HCEC 1CT (cell line): ENCODE data around the gene RGS8.

Experiments
- DNase-seq: peaks from one replicate; pipeline ENCODE4 v3.0.0-alpha.2; 2017

Gene RGS8, protein sequence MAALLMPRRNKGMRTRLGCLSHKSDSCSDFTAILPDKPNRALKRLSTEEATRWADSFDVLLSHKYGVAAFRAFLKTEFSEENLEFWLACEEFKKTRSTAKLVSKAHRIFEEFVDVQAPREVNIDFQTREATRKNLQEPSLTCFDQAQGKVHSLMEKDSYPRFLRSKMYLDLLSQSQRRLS

DNA sequence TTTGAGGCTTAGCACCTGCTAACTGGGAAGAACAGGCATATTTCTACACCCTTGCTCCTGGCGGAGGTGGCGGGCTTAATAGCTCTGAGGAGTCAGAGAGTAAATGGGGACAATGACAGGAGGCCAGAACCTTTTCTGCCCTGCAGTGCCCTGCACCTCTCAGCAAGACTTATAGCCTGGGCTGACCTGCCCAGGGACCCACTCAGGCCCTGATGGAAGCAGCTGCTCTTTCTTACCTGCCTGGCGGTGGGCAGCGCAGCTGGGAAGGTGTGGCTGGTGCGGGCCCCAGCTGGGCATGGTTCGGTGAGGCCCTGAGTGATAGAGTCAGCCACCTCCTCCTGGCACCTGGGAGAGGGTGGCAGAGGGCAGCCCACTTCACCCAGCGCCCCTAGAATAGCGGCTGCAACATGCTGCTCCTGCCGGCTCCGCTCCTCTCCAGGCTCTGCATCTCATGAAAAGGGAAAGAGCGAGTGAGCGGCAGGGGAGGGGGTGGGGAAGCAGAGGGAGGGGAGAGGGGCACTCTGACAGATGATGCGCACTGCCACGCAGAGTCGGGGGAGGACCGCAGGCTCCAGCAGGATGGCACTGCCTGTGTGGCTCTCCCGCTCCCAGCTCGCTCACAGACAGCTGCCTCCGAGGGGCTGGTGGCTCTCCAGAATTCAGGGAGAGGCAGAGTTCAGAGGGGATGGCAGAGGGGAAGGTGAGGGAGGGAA is at the start of gene RGS8:
RGS8 (minus strand) TSS at position 472 of the 713 bp plus-strand sequence. CDS start 14,938 bp downstream, outside the sequence.
- no peak for DNase-seq

DNA sequence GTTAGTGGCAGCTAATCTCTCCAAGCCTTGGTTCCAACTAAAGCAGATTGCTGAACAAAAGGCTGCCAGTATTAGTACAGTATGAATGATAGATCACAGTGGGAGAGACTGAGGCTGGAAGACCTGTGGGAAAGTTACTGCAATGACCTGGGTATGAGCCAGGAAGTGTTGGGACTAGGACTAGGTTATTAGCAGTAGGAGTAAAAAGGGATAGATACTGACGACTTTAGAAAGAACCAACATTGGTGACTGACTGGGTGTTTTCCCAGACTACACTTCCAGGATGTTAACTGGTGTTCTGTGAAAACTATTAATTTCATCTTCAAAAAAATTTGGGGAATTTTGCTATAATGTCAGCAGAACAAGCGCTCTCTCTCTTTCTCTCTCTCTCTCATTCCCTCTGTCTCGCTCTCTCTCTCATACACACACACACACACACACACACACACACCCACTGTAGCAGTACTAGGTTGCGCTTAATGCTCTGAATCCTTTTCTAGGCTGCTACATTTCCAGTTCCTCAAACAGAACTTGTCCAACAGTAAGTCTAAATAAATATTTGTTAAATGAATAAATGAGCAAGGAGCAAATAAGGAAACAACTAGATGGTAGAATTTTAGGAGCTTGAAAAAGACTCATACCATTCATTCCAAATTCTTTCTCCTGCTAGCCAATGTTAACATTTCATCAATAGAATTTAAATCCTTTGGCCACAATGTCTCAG is 47.6 kb upstream of the RGS8 start:
- DNase-seq: no peak

DNA sequence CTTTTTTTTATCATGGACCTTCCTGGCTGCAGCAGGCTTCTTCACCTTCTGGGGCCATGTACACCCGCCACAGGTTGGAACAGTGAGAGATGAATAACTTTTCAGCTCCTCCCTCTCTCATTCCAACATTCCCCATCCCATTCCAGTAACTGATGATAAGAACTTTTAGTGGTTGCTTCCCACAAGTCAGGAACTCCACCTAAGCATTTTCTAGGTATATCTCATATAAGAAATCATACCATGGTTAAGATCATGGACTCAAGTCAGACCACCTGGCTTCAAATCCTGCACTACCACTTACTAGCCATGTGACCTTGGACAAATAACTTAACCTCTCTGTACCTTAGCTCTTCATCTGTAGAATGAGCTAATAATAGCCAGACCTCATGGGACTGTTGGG is 42.5 kb upstream of the RGS8 start:
- DNase-seq: no peak

DNA sequence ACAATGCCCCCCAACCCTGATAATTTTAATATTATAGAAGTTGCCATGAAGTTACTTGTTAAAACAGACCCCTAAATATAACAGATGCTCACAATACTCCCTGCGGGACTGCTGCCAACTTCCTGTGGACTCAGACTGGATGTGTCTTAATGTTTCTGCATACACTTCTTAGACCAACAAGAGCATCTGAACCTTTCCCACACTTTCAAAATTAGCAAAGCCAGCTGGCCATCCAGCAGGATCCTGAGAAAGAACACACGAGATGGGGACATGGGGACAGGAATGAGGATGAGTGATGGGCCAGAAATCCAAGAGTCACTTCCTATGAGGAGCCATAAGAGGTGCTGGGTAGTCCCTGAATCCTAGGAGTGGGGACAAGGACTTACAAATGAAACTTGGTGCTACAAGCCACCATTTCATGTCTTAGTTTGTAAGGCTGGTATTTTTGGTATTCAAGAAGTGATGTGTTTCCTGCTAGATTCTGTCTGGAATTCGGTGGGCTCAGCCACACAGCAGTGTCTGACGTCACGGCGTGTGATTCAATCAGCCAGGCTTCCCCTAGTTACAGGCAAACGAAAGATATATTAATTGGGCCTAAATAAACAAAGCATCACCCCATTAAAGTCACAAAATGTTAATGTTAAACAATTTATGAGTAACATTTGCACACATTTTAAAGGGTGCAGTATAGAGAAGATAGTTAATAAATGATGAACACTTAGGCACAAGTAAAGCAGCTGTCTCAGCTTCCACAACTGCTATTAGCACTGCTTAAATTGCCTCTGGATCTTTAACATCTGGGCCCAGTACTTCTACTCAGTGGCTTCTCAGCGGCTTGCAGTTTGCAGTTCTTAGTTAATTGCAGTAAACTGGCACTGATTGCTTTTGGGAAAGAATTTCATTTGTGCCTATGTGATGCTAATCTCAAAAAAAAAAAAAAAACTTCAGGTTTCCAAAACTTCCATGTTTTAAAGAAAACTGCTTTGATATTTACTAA is 41.2 kb upstream of the RGS8 start:
- no peak for DNase-seq

DNA sequence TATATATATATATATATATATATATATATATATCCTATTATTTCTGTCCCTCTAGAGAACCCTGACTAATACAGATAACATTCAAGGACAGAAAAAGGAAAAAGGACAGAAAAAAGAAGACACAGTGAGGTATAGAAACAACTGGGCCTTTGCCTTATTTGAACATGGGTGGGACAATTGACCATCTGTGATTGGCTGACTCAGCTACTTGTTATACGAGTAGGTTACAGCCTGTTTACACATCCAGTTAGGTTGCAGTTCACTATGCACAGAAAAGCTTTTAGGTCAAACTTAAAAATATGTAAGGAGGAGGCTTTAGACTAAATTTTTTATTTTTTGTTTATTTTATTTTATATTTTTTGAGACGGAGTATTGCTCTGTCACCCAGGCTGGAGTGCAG is 39.8 kb upstream of the RGS8 start:
- DNase-seq: no peak

DNA sequence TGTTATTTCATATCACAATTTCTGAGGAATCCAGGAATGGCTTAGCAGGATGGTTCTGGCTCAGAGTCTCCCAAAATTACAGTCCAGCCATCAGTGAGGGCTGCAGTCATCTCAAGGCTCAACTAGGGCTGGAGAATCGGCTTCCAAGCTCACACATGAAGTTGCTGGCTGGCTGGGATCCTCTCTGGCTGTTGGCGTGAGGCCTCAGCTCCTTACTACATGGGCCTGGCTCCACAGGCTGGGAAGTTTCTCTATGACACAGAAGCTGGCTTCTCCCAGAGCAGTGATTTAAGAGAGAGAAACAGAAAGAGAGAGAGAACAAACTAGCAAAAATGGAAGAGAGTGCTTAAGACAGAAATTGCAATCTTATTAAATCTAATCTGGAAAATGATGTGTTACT is 38.8 kb upstream of the RGS8 start:
- no peak for DNase-seq

DNA sequence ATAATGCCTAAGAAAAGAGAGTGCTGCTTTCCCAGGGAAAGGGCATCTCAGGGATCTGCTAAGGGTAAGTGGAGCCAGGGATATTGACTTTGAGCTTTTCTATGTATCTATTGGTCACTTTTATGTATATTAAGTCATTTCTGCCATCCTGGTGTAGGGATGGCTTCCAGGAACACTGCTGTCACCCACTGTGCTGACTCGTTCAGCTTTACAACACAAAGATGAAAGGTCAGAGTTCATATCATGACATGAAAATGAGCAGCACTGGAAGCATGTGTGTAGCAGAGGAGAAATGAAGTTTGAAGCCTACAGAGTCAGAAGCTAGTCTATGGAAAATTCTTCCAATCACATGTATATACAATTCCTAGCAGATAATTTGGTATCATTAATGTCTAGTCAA is 37.1 kb upstream of the RGS8 start:
- no peak for DNase-seq

DNA sequence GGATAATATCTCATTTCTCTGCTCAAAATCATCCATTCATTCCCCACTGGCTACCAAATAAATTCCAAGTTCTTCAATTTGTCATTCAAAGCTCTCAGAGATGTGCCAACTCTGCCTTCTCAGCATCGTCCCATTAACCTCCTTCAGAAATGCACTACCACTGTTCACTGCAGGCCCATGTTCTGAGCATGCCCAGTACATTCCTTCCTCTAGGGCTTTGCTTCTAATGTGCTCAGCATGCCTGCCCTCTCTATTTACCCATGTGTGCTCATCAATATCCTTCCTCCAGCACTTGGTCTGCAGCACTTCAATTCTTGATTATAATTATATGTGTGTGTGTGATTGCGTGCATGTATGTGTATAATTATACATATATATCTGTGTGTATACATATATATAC is 36.1 kb upstream of the RGS8 start:
- DNase-seq: peak; percentile 4

DNA sequence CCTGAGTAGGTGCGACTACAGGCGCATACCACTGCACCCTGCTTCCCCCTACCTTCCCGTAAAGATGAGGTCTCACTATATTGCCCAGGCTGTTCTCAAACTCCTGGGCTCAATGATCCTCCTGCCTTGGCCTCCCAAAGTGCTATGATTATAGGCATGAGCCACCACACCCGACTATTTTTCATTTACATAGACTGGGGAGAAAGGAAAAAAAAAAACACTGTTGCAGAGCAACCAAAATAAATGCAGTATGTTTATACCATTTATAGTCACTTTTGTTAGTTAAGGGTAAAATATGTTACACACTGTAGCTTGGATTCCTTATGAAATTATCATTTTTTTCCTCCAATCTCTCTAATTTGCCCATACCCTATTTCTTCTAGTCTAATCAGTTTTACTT is 35.2 kb upstream of the RGS8 start:
- no peak for DNase-seq

DNA sequence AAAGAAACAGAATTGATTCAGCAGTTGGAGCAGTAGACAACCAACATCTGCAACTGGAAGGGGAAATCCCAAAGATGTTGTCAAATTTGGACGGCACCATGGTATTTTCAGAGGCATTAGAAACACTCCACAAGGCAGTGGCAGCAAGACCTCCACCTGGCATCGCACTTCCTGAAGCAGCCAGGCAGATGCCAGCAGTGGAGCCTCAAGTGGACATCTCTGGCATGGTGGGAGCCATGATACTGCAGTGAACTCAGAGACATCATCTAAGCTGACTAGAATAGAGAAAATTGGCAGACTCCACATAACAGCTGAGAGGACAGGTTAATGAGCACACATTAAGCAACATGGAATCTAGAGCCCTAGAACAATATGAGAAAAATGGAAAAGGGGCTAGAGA is 33.9 kb upstream of the RGS8 start:
- DNase-seq: no peak

DNA sequence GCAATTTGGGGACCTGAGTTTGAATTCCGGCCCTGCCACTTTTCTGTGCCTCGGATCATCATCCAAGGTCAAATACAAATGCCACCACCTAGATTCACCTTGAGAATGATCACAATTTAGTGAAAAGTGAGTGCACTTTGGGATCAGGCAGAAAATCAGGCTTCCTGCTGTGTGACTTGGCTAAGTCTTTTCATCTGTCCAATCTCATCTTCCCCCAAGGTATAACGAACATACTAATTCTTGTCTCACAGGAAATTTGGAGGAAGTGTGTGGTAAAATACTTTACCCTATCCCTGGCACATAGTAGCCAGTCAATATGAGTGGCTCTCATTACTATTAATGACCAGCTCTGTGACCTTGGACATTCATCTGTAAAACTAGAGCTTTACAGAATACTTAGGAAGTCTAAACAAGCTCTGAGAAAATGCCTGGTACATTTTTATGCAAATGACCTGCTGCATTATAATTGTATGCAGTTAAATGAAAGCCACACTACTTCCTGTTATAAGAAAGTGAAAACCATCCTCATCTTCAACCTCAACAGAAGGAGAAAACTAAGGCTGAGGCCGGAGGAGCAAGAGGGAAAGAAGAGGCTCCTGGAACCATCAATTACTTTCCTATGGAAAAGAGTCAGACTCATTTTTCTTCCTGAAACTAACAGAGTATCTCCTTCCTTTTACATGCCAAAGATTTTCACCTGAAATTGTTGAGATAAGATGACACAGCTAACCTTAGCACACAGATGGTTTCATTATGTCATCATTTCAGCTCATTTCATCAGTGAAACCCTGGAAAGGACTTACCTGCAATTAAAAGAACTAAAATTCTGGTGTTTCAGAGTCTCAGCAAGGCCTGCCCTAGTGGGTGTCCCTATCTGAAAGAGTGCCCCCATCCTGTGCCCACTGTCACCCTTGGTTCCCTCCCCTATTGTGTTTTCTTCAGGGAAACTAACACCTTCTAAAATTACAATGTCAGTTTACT is 32.6 kb upstream of the RGS8 start:
- no peak for DNase-seq

DNA sequence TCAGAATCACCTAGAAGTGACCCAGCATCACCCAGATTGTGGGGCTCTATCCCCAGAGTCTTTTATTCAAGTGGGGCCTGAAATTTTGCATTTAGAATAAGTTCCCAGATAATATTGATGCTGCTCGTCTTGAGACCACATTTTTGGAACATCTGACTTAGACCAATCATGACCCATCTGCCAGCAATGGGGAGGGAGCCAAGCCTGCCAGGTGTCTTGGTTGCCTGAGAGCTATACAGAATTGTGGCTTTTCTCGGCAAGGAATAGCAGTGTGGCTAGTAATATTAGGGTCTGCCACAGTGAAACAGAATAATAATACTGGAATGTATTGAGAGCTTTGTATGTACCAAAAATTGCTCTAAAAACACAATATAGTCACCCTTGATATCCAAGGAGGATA is 31.1 kb upstream of the RGS8 start:
- DNase-seq: no peak

DNA sequence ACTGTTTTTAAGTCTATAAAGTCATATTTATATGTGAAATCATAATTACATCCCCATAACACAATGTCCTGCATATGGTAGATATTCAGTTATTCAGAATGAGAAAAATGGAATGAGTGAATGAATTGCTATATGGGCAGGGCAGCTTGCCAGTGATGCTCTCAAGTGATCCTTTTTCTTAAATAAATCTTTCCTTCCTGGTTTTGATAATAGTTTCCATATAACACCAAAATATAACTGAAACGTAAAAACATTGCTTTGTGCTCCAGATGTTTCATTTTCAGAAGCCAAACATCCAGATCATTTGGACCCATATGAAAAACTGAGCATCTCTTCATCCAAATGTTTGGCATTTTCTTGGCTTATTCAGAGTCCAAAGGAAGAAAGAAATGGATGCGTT is 30.2 kb upstream of the RGS8 start:
- DNase-seq: no peak

DNA sequence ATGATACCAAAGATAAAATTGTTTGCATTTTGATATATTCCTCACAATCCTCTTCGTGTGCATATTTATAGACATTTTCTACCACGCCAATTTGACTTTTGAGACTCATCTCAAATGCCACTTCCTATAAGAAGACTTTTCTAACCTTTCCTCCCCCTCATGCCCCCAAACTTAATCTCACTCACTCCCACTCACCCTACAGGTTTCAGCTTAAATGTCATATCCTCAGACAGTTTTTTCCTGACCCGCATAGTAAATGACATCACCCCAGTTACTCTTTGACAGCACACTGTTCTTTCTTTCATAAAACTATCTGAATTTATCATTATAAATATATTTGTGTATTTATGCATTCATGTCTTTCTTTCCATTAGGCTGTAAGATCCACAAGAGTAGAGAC is 29.6 kb upstream of the RGS8 start:
- DNase-seq: no peak

DNA sequence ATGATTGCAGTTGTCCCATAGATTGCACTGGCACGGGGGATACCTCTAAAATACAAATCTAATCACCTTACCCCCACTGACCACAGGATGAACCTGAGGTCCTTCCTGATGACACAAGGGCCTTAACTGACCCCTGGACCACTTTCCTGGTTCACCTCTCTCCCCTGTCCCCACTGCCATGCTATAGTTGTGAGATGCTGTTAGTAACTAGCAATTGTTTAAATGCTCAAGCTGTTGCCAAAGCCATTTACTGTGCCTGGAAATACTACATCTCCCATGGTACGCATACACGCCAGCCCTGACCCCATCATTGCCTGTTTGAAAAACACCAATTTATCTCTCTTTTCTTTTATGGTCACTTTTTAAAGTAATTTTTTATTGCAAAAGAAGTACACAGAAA is 29.1 kb upstream of the RGS8 start:
- DNase-seq: no peak

DNA sequence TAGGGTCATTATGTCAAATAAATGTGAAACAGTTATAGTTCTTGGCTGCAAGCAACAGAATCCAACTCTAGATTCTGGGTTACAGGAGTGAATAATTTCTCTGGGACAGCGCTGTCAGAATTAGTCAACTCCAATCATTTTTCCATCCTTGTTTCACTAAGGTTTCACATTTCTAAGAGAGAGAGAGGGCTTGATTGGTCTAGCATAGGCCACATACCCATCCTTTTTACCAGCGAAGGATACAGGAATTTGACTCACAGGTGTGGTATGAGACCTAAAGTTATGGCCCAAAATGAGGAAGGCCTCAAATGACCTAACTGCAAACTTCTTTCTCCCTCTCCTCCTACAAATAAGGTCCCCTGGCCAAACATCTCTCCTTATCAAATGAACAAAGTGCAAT is 25.5 kb upstream of the RGS8 start:
- no peak for DNase-seq

DNA sequence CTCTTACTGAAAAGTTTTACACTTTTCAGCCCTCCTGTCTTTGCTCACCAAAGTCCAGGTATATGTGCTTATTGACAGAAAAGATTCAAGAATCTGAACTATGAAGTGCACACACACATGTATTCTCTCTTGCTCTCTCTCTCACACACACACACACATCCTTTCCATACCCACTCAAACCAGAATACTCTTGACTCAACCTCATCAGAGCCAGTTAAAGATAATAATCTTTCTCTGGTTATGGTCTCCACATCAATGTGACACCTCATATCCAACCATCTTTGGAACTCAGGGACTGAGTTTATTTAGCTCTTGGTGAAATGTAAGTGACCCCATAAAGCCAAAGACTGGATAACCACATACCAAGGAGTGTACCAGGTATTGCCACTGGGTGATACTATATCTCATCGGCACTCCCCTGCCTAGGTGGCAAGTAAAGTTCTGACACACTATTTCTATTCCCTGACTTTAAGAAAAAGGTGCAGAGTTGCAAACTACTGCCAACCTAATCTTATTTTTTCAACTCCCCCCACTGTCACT is 24.9 kb upstream of the RGS8 start:
- no peak for DNase-seq

DNA sequence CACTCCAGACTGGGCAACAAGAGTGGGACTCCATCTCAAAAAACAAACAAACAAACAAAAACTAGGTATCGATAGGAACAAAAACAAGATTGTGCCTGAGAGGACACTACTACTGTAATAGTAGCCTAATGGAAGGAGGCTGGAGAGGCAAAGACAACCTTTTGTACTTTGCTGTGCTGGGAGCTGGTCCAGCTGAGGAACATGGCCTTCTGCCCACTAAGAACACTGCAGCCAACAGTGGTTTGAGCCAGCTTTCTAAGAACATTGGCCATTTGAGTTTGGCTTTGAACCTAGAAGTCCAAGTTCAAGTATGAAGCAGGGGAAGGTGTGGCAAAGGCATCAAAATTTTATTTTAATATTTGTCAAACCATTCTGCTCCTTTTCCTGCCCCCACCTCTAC is 22.7 kb upstream of the RGS8 start:
- DNase-seq: no peak

DNA sequence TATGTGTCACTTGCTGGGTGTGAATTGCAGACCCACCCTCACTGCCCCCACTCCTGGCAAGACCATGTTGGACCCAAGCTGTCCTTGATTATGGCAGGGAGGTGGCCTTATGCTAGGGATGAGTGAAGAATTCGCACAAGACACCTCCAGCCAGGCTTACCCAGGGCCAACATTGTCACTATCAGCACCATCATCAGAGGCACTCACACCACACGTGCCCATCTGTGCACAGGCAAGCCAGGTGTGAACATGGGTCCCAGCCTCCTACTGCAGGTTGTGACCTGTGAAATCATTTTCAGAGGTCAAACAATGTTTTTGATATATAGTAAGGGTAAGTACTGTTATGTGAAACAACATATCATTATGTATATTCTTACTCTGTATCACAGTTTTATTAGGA is 20.3 kb upstream of the RGS8 start:
- no peak for DNase-seq

DNA sequence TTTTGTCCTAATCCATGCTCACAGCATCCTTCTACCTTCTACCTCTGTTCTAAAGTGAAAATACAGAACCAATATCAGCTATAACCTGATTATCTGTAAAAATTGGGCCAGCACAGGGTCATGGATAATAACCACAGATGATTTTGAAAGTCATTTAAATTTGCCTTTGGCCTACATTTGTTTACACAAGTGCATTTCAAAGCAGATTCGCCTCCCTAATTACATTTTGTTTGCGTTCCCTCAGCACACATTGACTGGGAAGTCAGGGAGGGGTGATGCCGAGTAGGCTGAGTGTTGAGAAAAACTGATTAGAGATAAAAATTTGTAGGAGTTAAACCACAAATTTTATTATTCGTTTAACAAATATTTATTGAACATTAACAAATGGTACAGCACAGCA is 19.2 kb upstream of the RGS8 start:
- DNase-seq: no peak

DNA sequence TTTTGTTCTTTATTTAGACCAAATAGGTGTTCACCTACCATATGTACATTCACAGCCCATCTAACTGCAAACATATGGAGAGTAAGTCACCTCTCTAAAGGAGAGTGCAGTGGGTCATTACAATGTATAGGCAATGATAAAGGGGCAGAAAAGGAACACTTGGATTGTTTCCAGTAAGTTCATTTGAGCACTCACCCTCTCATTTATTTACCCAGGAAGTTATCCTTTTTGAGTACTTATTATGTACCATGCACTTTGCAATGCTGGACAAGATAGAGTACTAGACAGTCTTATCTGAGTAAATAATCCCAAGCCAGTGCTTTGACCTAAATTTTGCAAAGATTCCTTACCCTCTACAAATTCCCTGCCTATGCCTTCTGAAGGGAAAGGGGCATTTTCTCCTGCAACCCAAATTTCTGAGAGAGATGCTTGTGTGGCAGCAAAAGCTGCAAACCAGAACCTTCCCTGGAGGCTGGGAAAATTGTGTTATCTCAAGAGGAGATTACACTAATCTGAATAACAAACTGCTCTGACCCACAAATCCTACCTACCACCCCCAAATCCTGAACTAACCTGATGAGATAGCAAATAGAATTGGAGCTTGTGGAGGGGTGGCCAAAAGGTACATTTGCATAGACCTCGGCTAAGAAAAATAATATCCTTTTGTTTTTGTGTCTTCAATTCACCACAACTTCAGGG is 18.6 kb upstream of the RGS8 start:
- DNase-seq: no peak
